ENCODE measurements around the gene GLB1L2.

DNA sequence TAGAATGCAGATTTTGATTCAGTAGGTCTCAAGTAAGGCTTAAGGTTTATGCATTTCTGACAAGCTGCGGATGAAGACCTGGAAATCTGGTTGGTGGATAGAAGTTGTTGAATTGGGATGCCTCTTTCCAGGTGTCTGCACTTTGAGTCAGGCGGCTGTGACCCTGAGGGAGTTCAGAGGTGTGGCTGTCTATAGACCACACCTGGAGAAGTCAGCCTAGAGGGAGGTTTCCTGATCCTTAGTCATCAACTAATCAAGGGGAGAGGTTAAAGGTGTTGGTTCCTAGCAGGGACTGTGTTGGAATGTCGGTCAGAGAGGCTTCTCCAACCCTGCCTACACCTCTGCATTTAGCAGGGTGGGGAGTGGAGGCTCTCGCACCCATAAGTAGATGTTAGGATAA lies 8.0 kb downstream of the GLB1L2 start:
- TF ChIP-seq, protein P1, sequence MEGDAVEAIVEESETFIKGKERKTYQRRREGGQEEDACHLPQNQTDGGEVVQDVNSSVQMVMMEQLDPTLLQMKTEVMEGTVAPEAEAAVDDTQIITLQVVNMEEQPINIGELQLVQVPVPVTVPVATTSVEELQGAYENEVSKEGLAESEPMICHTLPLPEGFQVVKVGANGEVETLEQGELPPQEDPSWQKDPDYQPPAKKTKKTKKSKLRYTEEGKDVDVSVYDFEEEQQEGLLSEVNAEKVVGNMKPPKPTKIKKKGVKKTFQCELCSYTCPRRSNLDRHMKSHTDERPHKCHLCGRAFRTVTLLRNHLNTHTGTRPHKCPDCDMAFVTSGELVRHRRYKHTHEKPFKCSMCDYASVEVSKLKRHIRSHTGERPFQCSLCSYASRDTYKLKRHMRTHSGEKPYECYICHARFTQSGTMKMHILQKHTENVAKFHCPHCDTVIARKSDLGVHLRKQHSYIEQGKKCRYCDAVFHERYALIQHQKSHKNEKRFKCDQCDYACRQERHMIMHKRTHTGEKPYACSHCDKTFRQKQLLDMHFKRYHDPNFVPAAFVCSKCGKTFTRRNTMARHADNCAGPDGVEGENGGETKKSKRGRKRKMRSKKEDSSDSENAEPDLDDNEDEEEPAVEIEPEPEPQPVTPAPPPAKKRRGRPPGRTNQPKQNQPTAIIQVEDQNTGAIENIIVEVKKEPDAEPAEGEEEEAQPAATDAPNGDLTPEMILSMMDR (IDR thresholded peaks at IDR 0.05; ENCODE audit: low read length) = no peak
- TF ChIP-seq EZH2 (IDR thresholded peaks at IDR 0.05; ENCODE audit: borderline replicate concordance, low read length) = no peak
